Activated CD4-positive, CD25-positive, alpha-beta regulatory T cell treated with anti-CD3 and anti-CD28 coated beads, Interleukin-2, amount 50 U/mL, for 24 hours (primary cell): ENCODE results near the gene SUCNR1.
"Not testable (repeated sequence)": the region's sequence is repeated elsewhere in the genome, so short reads cannot be mapped to it uniquely, and the experiment has no call there.

Experiments used
- ATAC-seq, 2 donors: fragments of 150-1000 bp; cut with Tn5 transposase; one replicate each; pipeline ENCODE4 v1.10.0; 2021; ENCODE audit warnings: mild to moderate bottlenecking in 1 of 2, moderate library complexity in 1 of 2

The SUCNR1 gene, protein sequence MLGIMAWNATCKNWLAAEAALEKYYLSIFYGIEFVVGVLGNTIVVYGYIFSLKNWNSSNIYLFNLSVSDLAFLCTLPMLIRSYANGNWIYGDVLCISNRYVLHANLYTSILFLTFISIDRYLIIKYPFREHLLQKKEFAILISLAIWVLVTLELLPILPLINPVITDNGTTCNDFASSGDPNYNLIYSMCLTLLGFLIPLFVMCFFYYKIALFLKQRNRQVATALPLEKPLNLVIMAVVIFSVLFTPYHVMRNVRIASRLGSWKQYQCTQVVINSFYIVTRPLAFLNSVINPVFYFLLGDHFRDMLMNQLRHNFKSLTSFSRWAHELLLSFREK

GRCh38 chr3:151873398-151873797 lies at the start of gene SUCNR1:
Gene SUCNR1 (plus strand): TSS chr3:151873643. CDS start chr3:151879893, 6,250 bp downstream.
- no peak for ATAC-seq

DNA sequence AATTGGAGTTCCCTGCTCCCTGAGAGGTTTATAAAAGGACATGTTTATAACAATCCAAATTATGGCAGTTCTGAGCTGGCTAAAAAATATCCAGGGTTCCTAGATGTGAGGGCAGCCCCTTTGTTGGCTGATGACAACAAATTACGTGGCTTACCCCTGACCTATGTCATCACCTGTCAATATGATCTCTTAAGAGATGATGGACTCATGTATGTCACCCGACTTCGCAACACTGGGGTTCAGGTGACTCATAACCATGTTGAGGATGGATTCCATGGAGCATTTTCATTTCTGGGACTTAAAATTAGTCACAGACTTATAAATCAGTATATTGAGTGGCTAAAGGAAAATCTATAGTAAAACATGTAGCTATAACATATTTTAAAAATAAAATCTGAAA lies 45.6 kb upstream of the SUCNR1 start:
- ATAC-seq, result no peak

GRCh38 chr3:151835751-151836525 lies 37.5 kb upstream of the SUCNR1 start:
- ATAC-seq, result no peak

- ATAC-seq, result no peak
These were observed 36.4 kb upstream of the SUCNR1 start for GRCh38 chr3:151837057-151837456.

GRCh38 chr3:151838574-151839312 lies 34.7 kb upstream of the SUCNR1 start:
- no peak for ATAC-seq

GRCh38 chr3:151839313-151839631 lies 34.2 kb upstream of the SUCNR1 start:
- no peak for ATAC-seq

DNA sequence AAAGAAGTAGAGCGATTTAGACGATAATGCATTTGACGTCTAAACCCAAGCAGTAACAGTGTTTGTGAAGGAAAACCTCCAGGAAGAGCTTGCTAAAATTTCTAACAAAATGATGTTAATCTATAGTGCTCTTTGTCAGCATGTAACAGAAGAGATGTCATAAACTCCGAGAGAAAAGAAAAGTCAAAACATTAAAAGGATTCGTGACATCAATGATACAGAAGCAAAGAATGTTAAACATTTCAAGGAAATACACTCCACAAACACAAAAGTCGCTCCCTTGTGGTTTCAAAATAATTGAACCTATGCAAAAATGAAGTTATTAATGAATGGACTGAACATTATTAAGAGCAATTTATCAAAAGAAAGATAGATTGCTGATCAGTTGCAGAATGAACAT lies 31.6 kb upstream of the SUCNR1 start:
- no peak for ATAC-seq

DNA sequence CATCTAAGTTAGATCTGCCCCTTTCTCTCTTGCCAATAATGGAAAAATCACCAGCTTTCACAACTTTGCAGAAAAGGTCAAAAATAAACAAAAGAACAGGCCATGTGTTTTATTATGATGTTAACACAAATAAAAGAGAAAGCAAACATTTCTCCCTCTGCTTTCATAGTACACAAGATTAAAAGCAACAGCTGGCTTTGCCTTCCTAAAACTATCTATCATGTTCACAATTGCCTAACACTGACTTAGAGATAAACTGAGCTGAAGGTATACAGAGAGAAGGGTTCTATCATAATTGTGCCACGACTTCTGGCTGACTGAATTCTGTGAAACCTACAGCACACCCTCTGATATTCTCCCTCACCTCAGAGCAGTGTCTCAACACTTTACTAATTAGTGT lies 30.2 kb upstream of the SUCNR1 start:
- no peak for ATAC-seq

- no peak for ATAC-seq
These were observed 28.0 kb upstream of the SUCNR1 start for GRCh38 chr3:151845306-151845905.

- ATAC-seq, result not testable (repeated sequence)
These were observed 23.4 kb upstream of the SUCNR1 start for GRCh38 chr3:151850065-151850464.

DNA sequence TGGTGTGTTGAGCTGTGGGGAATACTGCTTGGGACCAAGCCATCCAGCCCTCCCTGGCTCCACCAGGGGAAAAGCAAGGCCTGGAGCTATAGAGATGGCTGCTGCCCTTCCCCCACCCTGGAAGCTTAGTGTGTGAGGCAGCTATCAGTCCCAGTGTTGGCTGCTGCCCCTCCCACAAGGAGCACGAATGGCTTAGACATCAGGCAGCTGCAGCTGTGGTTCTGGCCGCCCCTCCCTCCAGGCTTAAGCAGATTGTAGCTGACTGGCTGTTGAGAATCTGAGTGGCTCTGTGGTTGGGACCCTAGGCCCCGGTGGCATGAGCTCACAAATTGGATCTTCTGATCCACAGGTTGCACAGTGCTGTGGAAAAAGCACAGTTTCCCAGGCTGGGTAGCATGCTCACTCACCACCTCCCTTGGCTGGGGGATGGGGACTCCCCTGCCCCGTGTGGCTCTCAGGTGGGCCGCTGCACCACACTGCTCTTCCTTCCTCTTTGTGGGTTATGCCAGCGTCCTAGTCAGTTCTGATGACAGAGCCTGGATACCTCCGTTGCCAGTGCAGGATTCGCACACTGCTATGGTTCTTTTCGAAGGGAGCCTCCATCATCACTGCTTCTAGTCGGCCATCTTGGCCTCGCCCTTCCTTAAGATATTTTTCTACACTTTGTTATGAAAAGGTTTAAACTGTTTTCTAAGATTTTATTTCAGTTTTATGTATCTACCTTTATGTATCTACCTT lies 21.2 kb upstream of the SUCNR1 start:
- no peak for ATAC-seq

- no peak for ATAC-seq
These were observed 17.3 kb upstream of the SUCNR1 start for GRCh38 chr3:151856118-151856517.

DNA sequence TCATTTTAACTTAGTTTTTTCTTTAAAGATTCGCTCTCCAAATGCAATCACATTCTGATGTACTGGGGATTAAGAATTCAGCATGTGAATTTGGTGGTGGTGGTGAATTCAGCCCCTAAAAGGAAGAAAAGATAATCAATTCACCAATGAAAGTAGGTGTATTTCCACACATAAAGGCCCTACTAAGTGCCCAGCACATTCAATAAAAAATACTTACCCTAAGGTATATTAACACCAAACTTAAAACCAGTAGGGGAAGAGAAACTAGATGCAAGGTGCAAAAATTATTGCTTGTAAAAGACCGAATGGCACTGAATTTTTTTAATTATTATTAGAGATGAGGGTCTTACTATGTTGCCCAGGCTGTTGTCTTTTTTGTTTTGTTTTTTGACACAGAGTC lies 16.8 kb upstream of the SUCNR1 start:
- no peak for ATAC-seq

- no peak for ATAC-seq
These were observed 14.2 kb upstream of the SUCNR1 start for GRCh38 chr3:151859233-151859673.

DNA sequence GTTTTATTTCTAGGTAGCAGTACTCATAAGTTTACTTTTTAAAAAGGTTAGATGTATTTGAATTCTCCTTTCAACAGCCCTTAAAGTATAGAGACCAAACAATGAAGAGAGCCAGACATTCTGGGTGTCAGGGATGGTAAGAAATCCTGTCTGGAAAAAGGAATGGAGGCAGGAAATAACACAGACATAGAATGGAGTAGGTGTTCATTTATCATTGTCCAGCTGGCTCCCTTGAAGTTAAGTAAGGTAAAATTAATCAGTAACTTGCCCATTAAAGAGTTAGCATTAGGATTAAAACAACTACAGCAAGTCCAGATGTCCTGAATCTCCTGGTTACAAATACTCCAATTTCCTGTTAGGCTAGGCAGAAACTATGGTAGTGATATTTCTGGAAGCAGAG lies 13.5 kb upstream of the SUCNR1 start:
- ATAC-seq, result no peak

DNA sequence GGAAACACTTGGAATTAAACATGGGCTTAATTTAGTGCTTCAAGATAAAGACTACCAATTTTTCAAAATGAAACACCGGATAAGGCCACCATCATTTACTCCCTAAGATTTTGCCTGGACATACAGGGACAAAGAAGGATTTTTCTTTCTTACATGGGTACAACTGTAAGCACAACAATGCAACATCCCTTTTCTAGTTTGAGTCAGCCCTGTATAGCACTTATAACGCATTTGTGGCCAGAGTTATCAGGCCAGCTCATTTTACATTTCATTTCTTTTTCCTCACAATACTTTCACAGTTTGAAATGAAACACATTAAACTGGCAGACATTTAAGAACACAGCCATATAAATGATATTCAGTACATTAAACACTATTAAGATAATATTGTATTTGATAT lies 9.8 kb upstream of the SUCNR1 start:
- ATAC-seq, result no peak

DNA sequence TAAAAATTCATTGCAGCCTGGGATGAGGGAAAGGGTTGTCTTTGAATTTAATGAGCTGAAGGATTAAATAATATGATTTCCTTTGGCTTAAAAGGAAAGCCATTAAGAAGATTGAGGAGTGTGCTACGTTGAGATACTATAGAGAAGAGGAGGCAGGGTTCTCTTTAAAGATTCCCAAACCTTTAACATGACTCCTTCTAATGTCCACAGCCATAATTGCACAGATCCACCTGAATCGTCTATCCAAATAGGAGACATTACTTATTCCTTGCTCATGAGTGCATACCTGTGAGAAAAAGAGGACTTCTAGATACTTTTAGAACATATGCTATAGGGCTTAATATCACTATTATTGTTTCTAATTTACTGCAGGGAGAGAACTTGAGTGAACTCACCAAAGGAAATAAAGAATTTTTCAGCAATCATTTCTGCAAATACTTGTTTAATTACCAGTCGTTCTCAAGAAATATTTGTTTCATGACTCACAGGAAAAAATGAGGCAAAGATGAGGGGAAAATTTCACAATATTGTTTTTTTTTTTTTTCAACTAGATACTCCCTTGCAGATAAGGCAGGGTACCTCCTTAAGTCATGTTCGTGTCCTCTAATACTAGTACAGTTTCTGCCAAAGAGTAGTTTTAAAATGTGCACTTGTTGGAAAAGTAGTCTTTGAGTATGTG lies 8.9 kb upstream of the SUCNR1 start:
- ATAC-seq, result no peak

- no peak for ATAC-seq
These were observed 6.6 kb upstream of the SUCNR1 start for GRCh38 chr3:151866711-151867410.

- no peak for ATAC-seq
These were observed 5.8 kb upstream of the SUCNR1 start for GRCh38 chr3:151867666-151868065.

DNA sequence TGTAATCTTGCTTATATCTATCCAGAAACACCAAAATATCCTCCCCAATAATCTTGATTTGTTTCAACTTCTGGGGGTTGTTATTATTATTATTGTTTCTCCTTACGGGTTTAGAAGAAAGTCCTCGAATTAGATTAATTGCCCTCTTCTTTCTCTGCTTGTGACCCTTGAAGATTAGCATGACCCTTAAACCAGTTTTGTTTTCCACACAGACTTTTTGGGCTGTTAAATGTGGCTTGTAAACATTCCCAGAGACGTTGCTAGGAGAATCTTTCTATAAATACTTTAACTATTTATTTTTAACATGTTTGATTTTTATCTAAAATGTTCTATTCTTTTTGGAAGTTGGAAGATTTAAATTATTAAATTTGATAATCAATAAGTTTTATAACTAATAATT lies 4.3 kb upstream of the SUCNR1 start:
- ATAC-seq, result no peak
